ENCODE results near the gene FAM118B. TPM values are rescaled to one million over a fixed set of nuclear protein-coding genes. Genes with fewer than 3 reads are reported as not detected.

FAM118B gene
- total RNA-seq, 2 donors from 2014 or later = 40.1 to 40.8 TPM

DNA sequence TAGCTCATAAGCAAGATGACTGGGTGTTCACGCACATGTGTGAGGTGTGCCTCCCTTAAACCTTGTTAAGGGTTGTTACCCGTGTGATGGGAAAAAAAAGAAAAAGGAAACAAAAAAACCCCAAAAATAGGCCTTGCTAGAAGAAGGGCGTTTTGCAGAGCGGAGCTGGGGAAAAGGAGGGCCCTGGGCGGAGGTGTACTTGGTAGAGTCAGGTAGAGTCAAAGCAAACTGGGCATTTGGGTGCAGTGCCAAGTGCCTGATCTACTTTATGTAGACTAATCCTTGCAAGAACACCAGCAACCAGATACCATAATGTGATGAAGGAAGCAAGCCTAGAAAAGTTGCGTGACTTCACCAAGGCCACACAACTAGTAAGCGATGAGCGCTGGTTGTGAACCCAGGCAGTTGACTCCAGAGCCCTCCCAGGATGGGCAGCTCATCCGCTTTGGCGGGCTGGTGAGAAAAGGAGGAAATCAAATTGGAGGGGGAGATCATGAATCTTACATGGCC lies 70.1 kb downstream of the FAM118B start:
- Histone ChIP-seq H3K9me3 (ENCODE audit: control insufficient read depth, low read length) (no peaks in the 10 kb centered on the region), H3K4me1 (ENCODE audit: control insufficient read depth, insufficient read depth, low read length) (no peaks in the 10 kb centered on the region), H3K9ac (ENCODE audit: extremely low read depth, low read length, poor library complexity, severe bottlenecking) (no peak overlapping the region), H3K4me3 (ENCODE audit: low read length) (no peak overlapping the region), H3K36me3 (ENCODE audit: control insufficient read depth, insufficient read depth, low read length) (peaks cover 6% of the 10 kb centered on the region), H3K27me3 (ENCODE audit: control insufficient read depth, insufficient read depth, low read length, poor library complexity, severe bottlenecking) (peaks cover 4% of the 10 kb centered on the region), H3K27ac (ENCODE audit: low read depth, low read length) (no peak overlapping the region)
- peak overlapping the region; percentile 78 for H3K4me3 Mint-ChIP-seq
- H3K27ac Mint-ChIP-seq = no peak overlapping the region
- H3K9me3 Mint-ChIP-seq = no peaks in the 10 kb centered on the region
- no peak for DNase-seq
- WGBS, 2 experiments (ENCODE audit: insufficient coverage in 1 of 2, insufficient read length in 1 of 2) = 95 to 97% methylated on average over 8 to 10 of the region's 10 CpGs
- H3K27me3 Mint-ChIP-seq (ENCODE audit: insufficient read depth) = peaks cover 1% of the 10 kb centered on the region
- H3K36me3 Mint-ChIP-seq (ENCODE audit: low read depth) = peaks cover 13% of the 10 kb centered on the region
- TF ChIP-seq, protein P1, sequence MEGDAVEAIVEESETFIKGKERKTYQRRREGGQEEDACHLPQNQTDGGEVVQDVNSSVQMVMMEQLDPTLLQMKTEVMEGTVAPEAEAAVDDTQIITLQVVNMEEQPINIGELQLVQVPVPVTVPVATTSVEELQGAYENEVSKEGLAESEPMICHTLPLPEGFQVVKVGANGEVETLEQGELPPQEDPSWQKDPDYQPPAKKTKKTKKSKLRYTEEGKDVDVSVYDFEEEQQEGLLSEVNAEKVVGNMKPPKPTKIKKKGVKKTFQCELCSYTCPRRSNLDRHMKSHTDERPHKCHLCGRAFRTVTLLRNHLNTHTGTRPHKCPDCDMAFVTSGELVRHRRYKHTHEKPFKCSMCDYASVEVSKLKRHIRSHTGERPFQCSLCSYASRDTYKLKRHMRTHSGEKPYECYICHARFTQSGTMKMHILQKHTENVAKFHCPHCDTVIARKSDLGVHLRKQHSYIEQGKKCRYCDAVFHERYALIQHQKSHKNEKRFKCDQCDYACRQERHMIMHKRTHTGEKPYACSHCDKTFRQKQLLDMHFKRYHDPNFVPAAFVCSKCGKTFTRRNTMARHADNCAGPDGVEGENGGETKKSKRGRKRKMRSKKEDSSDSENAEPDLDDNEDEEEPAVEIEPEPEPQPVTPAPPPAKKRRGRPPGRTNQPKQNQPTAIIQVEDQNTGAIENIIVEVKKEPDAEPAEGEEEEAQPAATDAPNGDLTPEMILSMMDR (conservative IDR thresholded peaks at IDR 0.05) = no peak
- peaks cover 10% of the 10 kb centered on the region for H3K4me1 Mint-ChIP-seq

DNA sequence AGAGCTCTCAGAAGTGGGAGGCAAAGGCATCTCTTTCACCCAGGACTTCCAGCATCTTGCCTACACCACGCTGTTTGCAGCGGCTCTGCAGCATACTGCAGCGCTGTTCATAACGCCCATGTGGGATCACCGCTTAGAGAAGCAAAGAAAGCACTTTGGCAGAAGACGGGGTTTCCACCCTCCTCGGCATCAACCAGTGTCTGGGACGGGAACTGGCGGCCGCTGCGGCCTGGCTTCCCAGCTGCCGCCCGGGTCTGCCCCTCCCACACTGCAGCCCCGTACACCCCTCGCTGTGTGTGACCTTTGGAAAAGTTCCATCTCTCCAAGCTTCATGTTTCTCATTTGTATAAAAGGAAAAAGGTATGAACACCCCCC lies 70.8 kb downstream of the FAM118B start:
- peaks cover 1% of the 10 kb centered on the region for H3K27me3 Mint-ChIP-seq (ENCODE audit: insufficient read depth)
- peak overlapping the region; percentile 78 for H3K4me3 Mint-ChIP-seq
- 31 to 59% methylated on average over 5 to 15 of the region's 15 CpGs for WGBS, 2 experiments (ENCODE audit: insufficient coverage in 1 of 2, insufficient read length in 1 of 2)
- H3K4me1 ChIP-seq (ENCODE audit: control insufficient read depth, insufficient read depth, low read length) = no peaks in the 10 kb centered on the region
- no peaks in the 10 kb centered on the region for H3K9me3 Mint-ChIP-seq
- H3K27me3 ChIP-seq (ENCODE audit: control insufficient read depth, insufficient read depth, low read length, poor library complexity, severe bottlenecking) = peaks cover 4% of the 10 kb centered on the region
- peaks cover 10% of the 10 kb centered on the region for H3K4me1 Mint-ChIP-seq
- H3K27ac Mint-ChIP-seq = peak overlapping the region; percentile 55
- H3K36me3 Mint-ChIP-seq (ENCODE audit: low read depth) = peaks cover 10% of the 10 kb centered on the region
- TF ChIP-seq, protein P1 (conservative IDR thresholded peaks at IDR 0.05) = no peak
- H3K4me3 ChIP-seq (ENCODE audit: low read length) = peak overlapping the region; percentile 87
- H3K36me3 ChIP-seq (ENCODE audit: control insufficient read depth, insufficient read depth, low read length) = peaks cover under 1% of the 10 kb centered on the region
- peak overlapping the region; percentile 44 for H3K9ac ChIP-seq (ENCODE audit: extremely low read depth, low read length, poor library complexity, severe bottlenecking)
- no peak overlapping the region for H3K27ac ChIP-seq (ENCODE audit: low read depth, low read length)
- peak; percentile 79 for DNase-seq
- H3K9me3 ChIP-seq (ENCODE audit: control insufficient read depth, low read length) = no peaks in the 10 kb centered on the region

DNA sequence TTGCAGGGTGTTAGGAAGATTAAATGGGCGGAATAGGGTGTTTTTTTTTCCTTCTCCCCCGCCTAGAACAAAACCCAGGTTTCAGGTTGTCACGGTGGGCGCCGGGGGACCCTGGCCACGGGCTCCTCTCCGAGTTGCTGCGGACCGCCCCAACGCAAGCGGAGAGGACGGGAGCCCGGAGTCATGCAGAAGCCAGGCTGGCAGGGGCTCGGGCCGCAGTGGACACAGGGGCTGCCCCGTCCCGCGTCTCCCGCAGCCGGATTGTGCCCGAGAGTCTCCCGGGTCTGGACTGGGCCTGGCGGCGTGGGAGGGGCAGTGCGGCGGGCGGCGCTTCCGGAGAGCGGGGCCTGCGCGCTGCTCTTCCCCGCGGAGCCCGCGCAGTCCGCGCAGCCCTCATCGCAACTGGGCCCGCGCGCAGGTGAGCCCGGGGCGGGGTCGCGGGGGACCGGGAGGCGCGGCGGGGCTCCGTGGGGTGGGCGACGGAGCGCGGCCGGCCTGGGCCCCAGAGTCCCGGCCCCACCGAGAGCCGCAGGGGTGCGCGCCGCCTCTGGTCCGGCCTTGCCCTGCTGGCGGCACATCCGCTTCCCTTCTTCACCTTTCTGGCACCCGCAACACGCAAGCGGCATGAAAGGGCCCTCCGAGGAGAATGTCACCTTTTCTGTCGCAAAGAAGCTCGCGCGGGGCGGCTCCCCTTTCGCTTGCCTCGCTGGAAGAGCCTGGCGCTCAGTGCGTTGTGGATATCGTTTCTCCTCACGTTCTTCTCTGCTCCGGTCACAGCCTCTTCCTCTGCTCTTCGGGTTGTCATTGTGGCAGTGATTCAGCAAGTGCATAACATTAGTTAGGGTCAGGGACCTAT lies 71.4 kb downstream of the FAM118B start, which contains the start of gene TIRAP:
Gene TIRAP (plus strand): TSS at position 358 of the 856 bp plus-strand sequence. CDS start 7,802 bp downstream, outside the sequence.
- no peak within 1 kb of the TSS for H3K27ac ChIP-seq (ENCODE audit: low read depth, low read length)
- no peaks in the 10 kb centered on the region for H3K9me3 ChIP-seq (ENCODE audit: control insufficient read depth, low read length)
- DNase-seq = peak; percentile 84
- H3K4me1 Mint-ChIP-seq = peaks cover 10% of the 10 kb centered on the region
- no peaks in the 10 kb centered on the region for H3K36me3 ChIP-seq (ENCODE audit: control insufficient read depth, insufficient read depth, low read length)
- peak within 1 kb of the TSS; percentile 83 for H3K27ac Mint-ChIP-seq
- no peaks in the 10 kb centered on the region for H3K4me1 ChIP-seq (ENCODE audit: control insufficient read depth, insufficient read depth, low read length)
- H3K9ac ChIP-seq (ENCODE audit: extremely low read depth, low read length, poor library complexity, severe bottlenecking) = peak within 1 kb of the TSS; percentile 44
- peak within 1 kb of the TSS; percentile 87 for H3K4me3 ChIP-seq (ENCODE audit: low read length)
- WGBS, 2 experiments (ENCODE audit: insufficient coverage in 1 of 2, insufficient read length in 1 of 2) = 1 to 3% methylated on average over 32 to 82 of the region's 82 CpGs
- H3K9me3 Mint-ChIP-seq = no peaks in the 10 kb centered on the region
- H3K36me3 Mint-ChIP-seq (ENCODE audit: low read depth) = peaks cover 4% of the 10 kb centered on the region
- TF ChIP-seq, protein P1 (conservative IDR thresholded peaks at IDR 0.05) = peak; percentile 63
- H3K27me3 Mint-ChIP-seq (ENCODE audit: insufficient read depth) = peaks cover 1% of the 10 kb centered on the region
- peaks cover 4% of the 10 kb centered on the region for H3K27me3 ChIP-seq (ENCODE audit: control insufficient read depth, insufficient read depth, low read length, poor library complexity, severe bottlenecking)
- peak within 1 kb of the TSS; percentile 78 for H3K4me3 Mint-ChIP-seq
